A549 (cell line): Measurements from ENCODE around the gene ADH4.

ENCODE experiments used
- EHMT2 ChIP-seq: fragments of 200-600 bp; sonication (generic); IDR thresholded peaks from 2 replicates; pipeline ENCODE4 v1.6.1; 2016; ENCODE audit warnings: antibody characterized with exemption, low read depth, mild to moderate bottlenecking, moderate library complexity
- JUN ChIP-seq, 2 experiments: fragments of >200 bp; sonication (Bioruptor Twin); formaldehyde crosslinking; IDR thresholded peaks; 2 replicates in 1 of 2; 3 replicates in 1 of 2; pipeline ENCODE4 v1.6.1; 2016 to 2017
- TF ChIP-seq, protein P1 (sequence below): fragments of >200 bp; sonication (Bioruptor Twin); formaldehyde crosslinking; IDR thresholded peaks from 3 replicates; pipeline ENCODE4 v1.5.1; 2016
- TF ChIP-seq, protein P2 (sequence below): IDR thresholded peaks from 2 replicates; pipeline ENCODE4 v1.6.1; 2012

DNA sequence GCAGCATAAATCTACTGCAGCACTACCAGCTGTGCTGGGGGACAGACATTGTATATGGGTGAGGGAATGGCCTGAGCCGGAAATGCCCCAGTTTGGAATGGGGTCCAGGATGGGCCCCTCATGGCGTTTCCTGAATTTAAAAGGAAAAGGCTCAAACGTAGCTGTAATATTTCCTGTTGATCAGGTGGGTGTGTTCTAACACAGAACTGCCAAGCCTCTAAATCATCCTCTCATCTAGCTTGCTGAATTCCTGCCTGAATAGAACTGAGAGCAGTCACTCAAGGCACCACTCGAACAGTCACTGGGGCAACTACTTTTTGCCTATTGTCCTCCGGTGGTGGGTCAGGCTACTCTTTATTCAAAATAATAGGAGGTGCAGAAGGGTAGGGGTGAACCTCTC is 46.2 kb upstream of the ADH4 start:
- no peak for TF ChIP-seq JUN (IDR thresholded peaks at IDR 0.05)
- TF ChIP-seq, protein P1, sequence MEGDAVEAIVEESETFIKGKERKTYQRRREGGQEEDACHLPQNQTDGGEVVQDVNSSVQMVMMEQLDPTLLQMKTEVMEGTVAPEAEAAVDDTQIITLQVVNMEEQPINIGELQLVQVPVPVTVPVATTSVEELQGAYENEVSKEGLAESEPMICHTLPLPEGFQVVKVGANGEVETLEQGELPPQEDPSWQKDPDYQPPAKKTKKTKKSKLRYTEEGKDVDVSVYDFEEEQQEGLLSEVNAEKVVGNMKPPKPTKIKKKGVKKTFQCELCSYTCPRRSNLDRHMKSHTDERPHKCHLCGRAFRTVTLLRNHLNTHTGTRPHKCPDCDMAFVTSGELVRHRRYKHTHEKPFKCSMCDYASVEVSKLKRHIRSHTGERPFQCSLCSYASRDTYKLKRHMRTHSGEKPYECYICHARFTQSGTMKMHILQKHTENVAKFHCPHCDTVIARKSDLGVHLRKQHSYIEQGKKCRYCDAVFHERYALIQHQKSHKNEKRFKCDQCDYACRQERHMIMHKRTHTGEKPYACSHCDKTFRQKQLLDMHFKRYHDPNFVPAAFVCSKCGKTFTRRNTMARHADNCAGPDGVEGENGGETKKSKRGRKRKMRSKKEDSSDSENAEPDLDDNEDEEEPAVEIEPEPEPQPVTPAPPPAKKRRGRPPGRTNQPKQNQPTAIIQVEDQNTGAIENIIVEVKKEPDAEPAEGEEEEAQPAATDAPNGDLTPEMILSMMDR = no peak
- TF ChIP-seq EHMT2 = no peak
- TF ChIP-seq, protein P2, sequence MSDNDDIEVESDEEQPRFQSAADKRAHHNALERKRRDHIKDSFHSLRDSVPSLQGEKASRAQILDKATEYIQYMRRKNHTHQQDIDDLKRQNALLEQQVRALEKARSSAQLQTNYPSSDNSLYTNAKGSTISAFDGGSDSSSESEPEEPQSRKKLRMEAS = no peak
